Mesenchymal stem cell (in vitro differentiated cells and primary cell): ENCODE data around the gene MYT1.

Source experiments
- DNase-seq: peaks from one replicate; pipeline ENCODE4 v3.0.0-alpha.2; 2013
- H2AFZ ChIP-seq: one replicate; pipeline ENCODE4 v1.6.1; 2013; ENCODE audit warnings: low read depth, mild to moderate bottlenecking, control low read depth, inconsistent platforms, low read length, moderate library complexity
- H2AK5ac ChIP-seq: 2 replicates; pipeline ENCODE4 v1.6.1; 2013; ENCODE audit warnings: low read length, moderate library complexity, mild to moderate bottlenecking, inconsistent platforms; ENCODE audit not compliant: severe bottlenecking
- H2BK120ac ChIP-seq: one replicate; pipeline ENCODE4 v1.6.1; 2013; ENCODE audit warnings: low read depth, mild to moderate bottlenecking, inconsistent platforms, low read length, moderate library complexity
- H2BK12ac ChIP-seq, 2 experiments: one replicate each; pipeline ENCODE4 v1.6.1; 2013; ENCODE audit warnings: inconsistent platforms in 2 of 2, low read length in 2 of 2, mild to moderate bottlenecking in 2 of 2, moderate library complexity in 2 of 2, control low read depth in 1 of 2
- H2BK15ac ChIP-seq: one replicate; pipeline ENCODE4 v1.6.1; 2013; ENCODE audit warnings: mild to moderate bottlenecking, low read depth, inconsistent platforms; ENCODE audit not compliant: poor library complexity, severe bottlenecking
- H2BK5ac ChIP-seq: 2 replicates; pipeline ENCODE4 v1.6.1; 2013; ENCODE audit warnings: low read depth, mild to moderate bottlenecking, low read length, control low read depth, inconsistent platforms; ENCODE audit not compliant: poor library complexity, severe bottlenecking
- H3K14ac ChIP-seq, 2 experiments: one replicate each; pipeline ENCODE4 v1.6.1; 2013; ENCODE audit warnings: inconsistent platforms in 2 of 2, low read length in 2 of 2, control low read depth in 1 of 2, mild to moderate bottlenecking in 1 of 2, moderate library complexity in 1 of 2
- H3K18ac ChIP-seq, 2 experiments: one replicate each; pipeline ENCODE4 v1.6.1; 2013; ENCODE audit warnings: inconsistent platforms in 2 of 2, low read length in 2 of 2, control low read depth in 1 of 2, low read depth in 1 of 2, mild to moderate bottlenecking in 1 of 2
- H3K23ac ChIP-seq, 2 experiments: one replicate each; pipeline ENCODE4 v1.6.1; 2013; ENCODE audit warnings: inconsistent platforms in 2 of 2, low read length in 2 of 2, mild to moderate bottlenecking in 2 of 2, moderate library complexity in 2 of 2, control low read depth in 1 of 2
- H3K27ac ChIP-seq: 2 replicates; pipeline ENCODE4 v1.5.1; 2013; ENCODE audit warnings: mild to moderate bottlenecking, moderate library complexity, low read length, control low read depth, inconsistent platforms; ENCODE audit not compliant: poor library complexity, severe bottlenecking
- H3K27me3 ChIP-seq, 2 experiments: 2 replicates each; pipeline versions ENCODE4 v1.6.1 to v1.7.0; 2013; ENCODE audit warnings: low read length in 2 of 2, mild to moderate bottlenecking in 2 of 2, moderate library complexity in 2 of 2, control low read depth in 1 of 2, inconsistent platforms in 1 of 2; ENCODE audit not compliant: control insufficient read depth in 1 of 2, insufficient read depth in 1 of 2
- H3K36me3 ChIP-seq, 2 experiments: 2 replicates each; pipeline versions ENCODE4 v1.6.1 to v1.7.0; 2013; ENCODE audit warnings: low read length in 2 of 2, control low read depth in 1 of 2, inconsistent platforms in 1 of 2, low read depth in 1 of 2, mild to moderate bottlenecking in 1 of 2; ENCODE audit not compliant: insufficient read depth in 2 of 2, control insufficient read depth in 1 of 2
- H3K4ac ChIP-seq, 2 experiments: one replicate each; pipeline ENCODE4 v1.6.1; 2013; ENCODE audit warnings: inconsistent platforms in 2 of 2, low read length in 2 of 2, mild to moderate bottlenecking in 2 of 2, moderate library complexity in 2 of 2, control low read depth in 1 of 2, low read depth in 1 of 2
- H3K4me1 ChIP-seq: 2 replicates; pipeline ENCODE4 v1.6.1; 2013; ENCODE audit warnings: low read depth, low read length, control low read depth; ENCODE audit not compliant: control insufficient read depth, insufficient read depth
- H3K4me2 ChIP-seq: 2 replicates; pipeline ENCODE4 v1.6.1; 2013; ENCODE audit warnings: low read length, mild to moderate bottlenecking, inconsistent platforms; ENCODE audit not compliant: poor library complexity, severe bottlenecking
- H3K4me3 ChIP-seq, 2 experiments: 2 replicates each; pipeline versions ENCODE4 v1.5.1 to v1.7.0; 2013; ENCODE audit warnings: low read length in 2 of 2, mild to moderate bottlenecking in 2 of 2, control low read depth in 1 of 2, low read depth in 1 of 2; ENCODE audit not compliant: insufficient read depth in 1 of 2
- H3K79me1 ChIP-seq: replicated peaks from 2 replicates; pipeline ENCODE4 v1.6.1; 2013; ENCODE audit warnings: mild to moderate bottlenecking, control low read depth, low read length, inconsistent platforms; ENCODE audit not compliant: poor library complexity, severe bottlenecking
- H3K9ac ChIP-seq: 2 replicates; pipeline ENCODE4 v1.7.0; 2013; ENCODE audit warnings: mild to moderate bottlenecking, low read length, moderate library complexity
- H3K9me3 ChIP-seq: 2 replicates; pipeline ENCODE4 v1.7.0; 2013; ENCODE audit warnings: mild to moderate bottlenecking, low read length; ENCODE audit not compliant: control insufficient read depth
- H4K8ac ChIP-seq: one replicate; pipeline ENCODE4 v1.6.1; 2013; ENCODE audit warnings: inconsistent platforms, mild to moderate bottlenecking, low read length, moderate library complexity
- H4K91ac ChIP-seq: one replicate; pipeline ENCODE4 v1.6.1; 2013; ENCODE audit warnings: mild to moderate bottlenecking, low read length, inconsistent platforms
- WGBS: methylation state at CpG from one replicate; pipeline ENCODE4 v1.1.7; 2013; ENCODE audit warnings: mixed read lengths; 5-methylcytosine and 5-hydroxymethylcytosine counted together

MYT1 gene

GRCh38 chr20:64255361-64256281, 91.4 kb downstream of the MYT1 start, which contains the start of gene PCMTD2:
Gene PCMTD2, plus strand, starts transcription at chr20:64255748. Its CDS starts 4,218 bp downstream, at chr20:64259966.
- H3K18ac ChIP-seq: peak within 1 kb of the TSS; percentile 93 to 100

GRCh38 chr20:64256282-64256935, 92.2 kb downstream of the MYT1 start:
- H2AK5ac ChIP-seq: no peak overlapping the region
- no peak overlapping the region for H3K4ac ChIP-seq
- 49% methylated on average over 10 of the region's 15 CpGs for WGBS
- H3K27me3 ChIP-seq: peaks cover 0 to 7% of the 10 kb centered on the region in 2 experiments
- no peak overlapping the region for H4K91ac ChIP-seq
- H3K23ac ChIP-seq: no peak overlapping the region
- H3K18ac ChIP-seq: peak overlapping the region in 1 of 2 experiments; percentile 84
- no peak overlapping the region for H2AFZ ChIP-seq
- H2BK15ac ChIP-seq: no peak overlapping the region
- H3K4me3 ChIP-seq: peak overlapping the region; percentile 25 to 81
- peak overlapping the region; percentile 91 for H3K9ac ChIP-seq
- H2BK12ac ChIP-seq: no peak overlapping the region
- no peak overlapping the region for H3K27ac ChIP-seq
- peak overlapping the region; percentile 57 for H3K4me2 ChIP-seq
- H2BK5ac ChIP-seq: no peak overlapping the region
- H3K9me3 ChIP-seq: no peaks in the 10 kb centered on the region
- peaks cover 24% of the 10 kb centered on the region for H3K4me1 ChIP-seq
- peaks cover 22% of the 10 kb centered on the region for H3K79me1 ChIP-seq
- H4K8ac ChIP-seq: no peak overlapping the region
- DNase-seq: no peak
- no peak overlapping the region for H2BK120ac ChIP-seq
- no peak overlapping the region for H3K14ac ChIP-seq
- H3K36me3 ChIP-seq: peaks cover 0 to 5% of the 10 kb centered on the region in 2 experiments

More at GRCh38 chr20:64255361-64256281, 91.4 kb downstream of the MYT1 start, which contains the start of gene PCMTD2:
- peak within 1 kb of the TSS; percentile 57 to 82 for H3K14ac ChIP-seq
- peak within 1 kb of the TSS; percentile 81 to 87 for H3K4me3 ChIP-seq
- H3K4me2 ChIP-seq: peak within 1 kb of the TSS; percentile 89
- H4K91ac ChIP-seq: peak within 1 kb of the TSS; percentile 99
- peak; percentile 79 for DNase-seq
- H3K27me3 ChIP-seq: peaks cover 3 to 15% of the 10 kb centered on the region in 2 experiments
- H3K4ac ChIP-seq: peak within 1 kb of the TSS; percentile 93 to 98
- H2BK5ac ChIP-seq: peak within 1 kb of the TSS; percentile 92
- peaks cover 0 to 5% of the 10 kb centered on the region in 2 experiments for H3K36me3 ChIP-seq
- peak within 1 kb of the TSS; percentile 44 for H2AK5ac ChIP-seq
- peaks cover 19% of the 10 kb centered on the region for H3K4me1 ChIP-seq
- peak within 1 kb of the TSS; percentile 100 for H4K8ac ChIP-seq
- H3K9ac ChIP-seq: peak within 1 kb of the TSS; percentile 91
- H3K79me1 ChIP-seq: peaks cover 22% of the 10 kb centered on the region
- H3K23ac ChIP-seq: peak within 1 kb of the TSS; percentile 31 to 46
- H3K27ac ChIP-seq: peak within 1 kb of the TSS; percentile 46
- no peaks in the 10 kb centered on the region for H3K9me3 ChIP-seq
- peak within 1 kb of the TSS; percentile 92 for H2AFZ ChIP-seq
- under 1% methylated on average over 48 of the region's 96 CpGs for WGBS
- peak within 1 kb of the TSS; percentile 97 for H2BK120ac ChIP-seq
- H2BK12ac ChIP-seq: peak within 1 kb of the TSS in 1 of 2 experiments; percentile 21
- peak within 1 kb of the TSS; percentile 69 for H2BK15ac ChIP-seq

- peak overlapping the region; percentile 91 for H3K9ac ChIP-seq
- no peak overlapping the region for H4K91ac ChIP-seq
- H2BK15ac ChIP-seq: no peak overlapping the region
- H3K9me3 ChIP-seq: no peaks in the 10 kb centered on the region
- no peaks in the 10 kb centered on the region for H3K27me3 ChIP-seq
- H3K36me3 ChIP-seq: peaks cover 2 to 5% of the 10 kb centered on the region in 2 experiments
- H2BK5ac ChIP-seq: no peak overlapping the region
- peak overlapping the region in 1 of 2 experiments; percentile 81 for H3K4me3 ChIP-seq
- no peak overlapping the region for H2BK120ac ChIP-seq
- H2BK12ac ChIP-seq: no peak overlapping the region
- no peak overlapping the region for H3K4me2 ChIP-seq
- peaks cover 24% of the 10 kb centered on the region for H3K4me1 ChIP-seq
- H4K8ac ChIP-seq: no peak overlapping the region
- no peak overlapping the region for H3K18ac ChIP-seq
- H2AK5ac ChIP-seq: no peak overlapping the region
- DNase-seq: no peak
- H3K14ac ChIP-seq: no peak overlapping the region
- H3K79me1 ChIP-seq: peaks cover 26% of the 10 kb centered on the region
- no peak overlapping the region for H3K23ac ChIP-seq
- H3K4ac ChIP-seq: no peak overlapping the region
- no peak overlapping the region for H3K27ac ChIP-seq
- WGBS: 98% methylated on average over 11 of the region's 13 CpGs
- H2AFZ ChIP-seq: no peak overlapping the region
Observed at GRCh38 chr20:64257107-64257757, 93.0 kb downstream of the MYT1 start.
